GM19193 (cell line): ENCODE results near the gene BMP7.

ENCODE experiments used
- POLR2A ChIP-seq: IDR thresholded peaks from 4 replicates; pipeline ENCODE4 v1.6.1; 2011; ENCODE audit not compliant: insufficient read depth, insufficient read length; ENCODE audit errors: extremely low read depth

The BMP7 gene

GRCh38 chr20:57262784-57263609 is 3.4 kb downstream of the BMP7 start:
- TF ChIP-seq POLR2A = no peak

DNA sequence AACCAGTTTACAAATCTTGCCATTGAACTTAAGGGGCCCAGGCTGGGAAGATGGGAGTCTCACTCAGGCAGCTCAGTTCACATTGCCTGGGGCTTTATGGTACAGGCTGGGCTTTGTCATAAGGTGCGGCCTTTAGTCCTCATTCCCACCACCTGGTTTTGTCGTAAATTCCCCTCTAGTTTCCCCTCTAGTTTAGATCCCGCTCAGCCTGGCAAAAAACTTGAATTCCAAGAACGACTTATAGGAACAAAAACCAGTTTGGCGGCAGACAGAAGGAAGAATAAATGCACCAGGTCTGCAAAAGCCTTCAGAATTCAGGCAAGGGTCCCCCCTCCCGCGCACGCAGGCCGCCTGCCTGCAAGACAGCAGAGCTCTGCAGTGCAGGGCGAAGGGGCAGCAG is 4.1 kb downstream of the BMP7 start:
- no peak for TF ChIP-seq POLR2A

GRCh38 chr20:57261457-57262251 is 4.8 kb downstream of the BMP7 start:
- TF ChIP-seq POLR2A = no peak

DNA sequence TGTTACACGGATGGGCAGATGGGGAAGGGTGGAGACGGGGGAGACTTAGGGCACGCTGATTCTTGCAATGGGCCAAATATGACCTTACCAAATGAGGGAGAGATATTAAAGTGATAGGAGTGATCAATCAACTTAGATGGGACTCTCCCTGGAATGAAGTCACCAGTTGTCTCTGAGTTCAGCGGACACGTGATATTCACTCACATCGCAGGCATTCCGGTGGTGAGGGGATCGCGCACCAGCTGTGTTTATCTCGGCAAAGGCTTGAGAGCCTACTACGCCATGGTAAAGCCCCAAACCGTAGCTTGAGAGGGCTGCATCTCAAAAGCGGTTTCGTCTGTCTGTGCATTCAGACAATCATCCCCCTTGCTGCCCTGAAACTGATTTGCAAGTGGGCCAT is 5.5 kb downstream of the BMP7 start:
- TF ChIP-seq POLR2A = no peak

- TF ChIP-seq POLR2A = no peak
Observed at GRCh38 chr20:57259938-57260921, 6.2 kb downstream of the BMP7 start.

DNA sequence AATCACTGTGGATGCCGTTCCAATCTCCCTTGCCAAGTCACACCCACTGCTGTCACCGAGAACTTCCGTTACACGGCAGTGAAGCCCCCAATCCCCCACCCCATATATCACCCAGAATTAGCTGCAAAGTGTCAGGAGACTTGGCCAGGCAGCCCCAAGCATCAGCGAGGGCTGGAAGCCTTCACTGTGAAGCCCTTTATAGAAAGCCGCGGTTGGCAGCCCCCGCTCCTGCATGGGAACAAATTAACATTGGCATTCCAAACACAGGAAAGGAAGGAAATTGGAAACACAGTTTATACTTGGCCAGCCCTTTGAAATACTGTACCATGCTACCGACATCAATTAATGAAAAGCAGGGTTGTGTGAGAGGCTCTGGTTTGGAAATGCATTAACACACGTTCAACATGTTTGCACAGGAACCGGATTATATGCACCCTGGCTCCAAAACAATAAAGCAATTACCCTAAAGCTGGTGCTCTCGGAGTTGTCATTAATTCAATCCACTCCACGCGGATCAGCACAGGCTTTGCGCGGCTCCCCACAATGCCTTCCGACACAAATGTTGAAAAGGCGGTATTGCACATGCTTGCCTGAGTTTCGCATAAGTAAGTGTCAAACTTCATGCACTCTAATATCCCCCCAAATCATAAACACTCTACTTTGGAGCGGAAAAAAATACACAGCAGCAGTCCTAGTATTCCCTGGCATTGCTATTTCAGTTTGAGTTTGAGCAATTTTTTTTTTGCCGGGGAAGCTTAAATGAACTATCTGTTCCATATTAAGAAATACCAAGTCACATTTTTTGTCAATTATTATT is 7.1 kb downstream of the BMP7 start:
- no peak for TF ChIP-seq POLR2A

- TF ChIP-seq POLR2A = no peak
Observed at GRCh38 chr20:57257701-57258453, 8.6 kb downstream of the BMP7 start.

GRCh38 chr20:57256908-57257307 is 9.5 kb downstream of the BMP7 start:
- TF ChIP-seq POLR2A = no peak

- TF ChIP-seq POLR2A = no peak
Observed at GRCh38 chr20:57256205-57256604, 10.2 kb downstream of the BMP7 start.

DNA sequence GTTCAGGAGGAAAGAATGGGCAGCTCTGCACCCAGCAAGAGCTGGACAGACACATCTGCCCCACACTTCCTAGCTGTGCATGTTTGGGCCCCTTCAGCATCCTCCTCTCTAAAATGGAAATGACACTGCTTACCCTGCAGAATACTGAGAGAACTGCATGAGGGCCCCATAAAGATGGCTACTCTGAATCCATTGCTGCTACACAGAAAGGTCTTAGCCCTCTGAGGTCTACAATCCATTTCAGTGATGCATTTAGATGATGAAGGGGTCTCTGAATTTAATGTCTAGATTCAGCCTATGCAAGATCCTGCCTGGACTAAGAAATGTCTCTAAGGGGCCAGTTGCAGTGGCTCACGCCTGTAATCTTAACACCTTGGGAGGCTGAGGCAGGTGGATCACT is 11.3 kb downstream of the BMP7 start:
- no peak for TF ChIP-seq POLR2A

- no peak for TF ChIP-seq POLR2A
Observed at GRCh38 chr20:57252559-57253162, 13.8 kb downstream of the BMP7 start.

DNA sequence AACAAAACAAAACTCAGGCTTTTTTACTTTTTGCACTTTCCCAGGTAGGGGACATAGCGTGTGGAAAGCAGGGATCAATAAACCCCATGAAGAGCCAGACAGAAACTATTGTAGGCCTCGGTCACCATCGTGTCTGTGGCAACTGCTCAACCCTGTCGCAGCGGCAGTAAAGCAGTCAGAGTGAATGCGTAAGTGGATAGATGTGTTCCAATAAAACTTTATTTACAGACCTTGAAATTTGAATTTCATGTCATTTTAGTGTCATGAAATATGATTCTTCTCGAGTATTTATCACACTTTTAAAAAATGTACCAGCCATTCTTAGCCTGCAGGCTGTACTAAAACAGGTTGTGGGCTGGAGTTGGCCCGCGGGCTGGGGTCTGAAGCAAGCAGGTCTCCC is 14.5 kb downstream of the BMP7 start:
- TF ChIP-seq POLR2A = no peak

DNA sequence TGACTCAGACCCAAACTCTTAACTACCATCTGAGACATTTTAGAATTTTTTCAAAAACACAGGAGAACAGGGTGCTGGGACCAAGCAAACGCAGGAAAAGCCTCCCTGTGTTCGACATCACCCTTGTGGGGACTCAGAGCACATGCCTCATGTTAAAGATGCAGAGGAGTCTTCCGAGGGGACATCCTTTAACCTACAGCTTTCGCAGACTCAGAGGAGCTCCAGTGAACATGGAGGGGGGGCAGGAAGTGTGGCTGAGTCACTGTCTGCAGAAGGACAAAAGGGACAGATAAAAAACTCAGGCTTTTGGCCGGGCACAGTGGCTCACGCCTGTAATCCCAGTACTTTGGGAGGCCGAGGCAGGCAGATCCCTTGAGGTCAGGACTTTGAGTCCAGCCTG is 15.1 kb downstream of the BMP7 start:
- TF ChIP-seq POLR2A = no peak

GRCh38 chr20:57250607-57251343 is 15.7 kb downstream of the BMP7 start:
- TF ChIP-seq POLR2A = no peak
